Ascending aorta (tissue), 2 donors: Measurements from ENCODE around the gene ANAPC7. TPM values are rescaled to one million over a fixed set of nuclear protein-coding genes. Genes with fewer than 3 reads are reported as not detected.
"Not testable (repeated sequence)": the region's sequence is repeated elsewhere in the genome, so short reads cannot be mapped to it uniquely, and the experiment has no call there.

ENCODE experiments used
- DNase-seq, 2 donors: peaks; one replicate each; pipeline ENCODE4 v3.0.0-alpha.2; 2019; ENCODE audit warnings: low spot score in 2 of 2
- H3K27ac ChIP-seq, 2 donors: fragments of 200-600 bp; sonication (generic); one replicate each; pipeline ENCODE4 v1.5.1; 2016 to 2017; ENCODE audit warnings: mild to moderate bottlenecking in 1 of 2
- H3K27me3 ChIP-seq: fragments of 200-600 bp; sonication (generic); one replicate; pipeline ENCODE4 v1.5.1; 2017
- H3K36me3 ChIP-seq, 2 donors: fragments of 200-600 bp; sonication (generic); one replicate each; pipeline ENCODE4 v1.5.1; 2016
- H3K4me1 ChIP-seq, 2 donors: fragments of 200-600 bp; sonication (generic); one replicate each; pipeline ENCODE4 v1.5.1; 2016 to 2017; ENCODE audit warnings: mild to moderate bottlenecking in 1 of 2
- H3K4me3 ChIP-seq, 2 donors: fragments of 200-600 bp; sonication (generic); one replicate each; pipeline ENCODE4 v1.5.1; 2016 to 2017; ENCODE audit warnings: mild to moderate bottlenecking in 1 of 2
- H3K9me3 ChIP-seq, 2 donors: fragments of 200-600 bp; sonication (generic); one replicate each; pipeline ENCODE4 v1.5.1; 2016
- CTCF ChIP-seq, 3 experiments: fragments of 200-600 bp in 2 of 3; fragments of 450-650 bp in 1 of 3; sonication (generic) in 2 of 3; IDR thresholded peaks; one replicate each; pipeline ENCODE4 v1.5.1; 2016 to 2019; ENCODE audit warnings: antibody characterized with exemption in 3 of 3, mild to moderate bottlenecking in 1 of 3, moderate library complexity in 1 of 3
- intact Hi-C: fragments of 100-400 bp; cut with DNase I; formaldehyde crosslinking; loops from one replicate; pipeline ENCODE4 v1.15.1; 2023
- total RNA-seq: library from RNA; depleted of rRNA; stranded (reverse); fragments of >200 nt; gene quantifications from one replicate; pipeline ENCODE4 v1.1.0, GENCODE V29; 2016

The ANAPC7 gene
- total RNA-seq, 1 donor from 2014 or later, result 34.7 TPM

- Histone ChIP-seq H3K27me3 (no peaks in the 10 kb centered on the region), H3K27ac (peak overlapping the region; percentile 83 to 85), H3K9me3 (no peaks in the 10 kb centered on the region), H3K4me1 (peaks cover 0 to 15% of the 10 kb centered on the region in 2 donors), H3K4me3 (no peak overlapping the region), H3K36me3 (peaks cover 34 to 62% of the 10 kb centered on the region in 2 donors)
- DNase-seq, result no peak
- no peak for TF ChIP-seq CTCF (IDR thresholded peaks at IDR 0.05)
- intact Hi-C loops, result no loop called here
These were observed 23.9 kb downstream of the ANAPC7 start for GRCh38 chr12:110379631-110380030.

GRCh38 chr12:110379197-110379596 lies 24.3 kb downstream of the ANAPC7 start:
- peaks cover 34 to 63% of the 10 kb centered on the region in 2 donors for H3K36me3 ChIP-seq
- H3K9me3 ChIP-seq, result no peaks in the 10 kb centered on the region
- peak overlapping the region; percentile 83 to 85 for H3K27ac ChIP-seq
- intact Hi-C loops, result no loop called here
- no peak for DNase-seq
- TF ChIP-seq CTCF (IDR thresholded peaks at IDR 0.05), result no peak
- H3K4me1 ChIP-seq, result peaks cover 0 to 18% of the 10 kb centered on the region in 2 donors
- H3K27me3 ChIP-seq, result no peaks in the 10 kb centered on the region
- no peak overlapping the region for H3K4me3 ChIP-seq

DNA sequence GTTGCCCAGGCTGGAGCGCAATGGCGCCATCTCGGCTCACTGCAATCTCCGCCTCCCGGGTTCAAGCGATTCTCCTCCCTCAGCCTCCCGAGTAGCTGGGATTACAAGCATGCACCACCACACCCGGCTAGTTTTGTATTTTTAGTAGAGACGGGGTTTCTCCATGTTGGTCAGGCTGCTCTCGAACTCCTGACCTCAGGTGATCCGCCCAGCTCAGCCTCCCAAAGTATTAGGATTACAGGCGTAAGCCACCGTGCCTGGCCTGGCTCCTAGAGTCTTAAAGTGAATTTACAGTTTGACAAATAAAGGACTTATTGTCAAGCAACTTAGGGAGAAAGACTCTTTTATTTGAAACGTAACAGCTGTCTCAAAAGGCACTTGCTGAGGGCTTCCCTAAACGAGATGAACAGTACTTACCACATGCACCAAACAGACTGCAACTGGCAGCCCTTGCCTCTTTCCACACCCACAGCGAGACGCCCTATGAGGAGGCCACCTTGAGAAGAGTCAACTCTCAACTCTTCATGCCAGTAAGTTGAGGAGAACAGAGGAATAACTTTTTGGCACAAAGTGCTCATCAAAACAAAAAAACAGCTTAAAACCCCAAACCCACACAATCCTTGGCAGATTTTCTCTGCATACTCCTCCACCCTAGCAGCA lies 25.2 kb downstream of the ANAPC7 start:
- H3K4me3 ChIP-seq, H3K9me3 ChIP-seq, intact Hi-C loops, H3K27me3 ChIP-seq, DNase-seq: not testable (repeated sequence)
- Histone ChIP-seq H3K4me1 (peaks cover 0 to 28% of the 10 kb centered on the region in 2 donors), H3K36me3 (peaks cover 34 to 70% of the 10 kb centered on the region in 2 donors), H3K27ac (peak overlapping the region; percentile 83 to 85)

DNA sequence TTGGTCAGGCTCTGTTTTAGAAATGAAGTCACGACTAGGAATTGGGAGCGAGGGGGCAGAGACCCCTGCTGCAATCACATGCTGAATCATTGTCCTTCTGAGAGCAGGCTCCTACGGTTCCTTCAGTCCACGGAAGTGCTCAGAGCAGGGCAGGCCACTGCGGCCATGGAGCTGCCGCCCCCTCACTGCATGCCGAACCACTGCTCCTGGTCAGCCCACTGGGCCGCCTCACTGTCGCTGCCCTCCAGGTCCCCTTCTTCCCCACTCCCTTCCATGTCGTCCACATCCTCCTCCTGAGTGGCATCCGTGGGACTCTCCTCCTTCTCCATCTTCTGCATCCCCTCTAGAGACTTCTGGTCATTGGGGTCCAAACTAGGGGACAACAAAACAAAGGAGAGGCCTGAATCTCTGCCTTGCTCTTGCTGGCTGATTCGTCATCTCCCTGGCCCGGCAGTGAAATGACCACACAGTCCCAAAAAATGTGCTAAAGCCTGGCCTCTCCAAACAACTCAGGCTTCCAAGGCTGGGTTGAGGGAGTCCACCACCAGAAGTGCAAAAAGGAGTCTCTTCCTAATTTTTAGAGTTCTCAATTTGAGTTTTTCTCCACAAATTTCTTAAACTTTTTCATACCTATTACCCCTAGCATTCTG lies 29.4 kb downstream of the ANAPC7 start:
- Histone ChIP-seq H3K4me1 (peaks cover 0 to 43% of the 10 kb centered on the region in 2 donors), H3K4me3 (no peak overlapping the region), H3K36me3 (peaks cover 16 to 40% of the 10 kb centered on the region in 2 donors), H3K27ac (peak overlapping the region; percentile 64 to 78), H3K27me3 (no peaks in the 10 kb centered on the region), H3K9me3 (no peaks in the 10 kb centered on the region)
- intact Hi-C loops, result loop anchor here (5.0 kb wide), 1 partner anchor 92 kb away; the partner anchor contains the start of gene ATP2A2
- TF ChIP-seq CTCF (IDR thresholded peaks at IDR 0.05), result no peak
- DNase-seq, result no peak

GRCh38 chr12:110373425-110373824 lies 30.1 kb downstream of the ANAPC7 start:
- no peak for TF ChIP-seq CTCF (IDR thresholded peaks at IDR 0.05)
- H3K36me3 ChIP-seq, result peaks cover 16 to 40% of the 10 kb centered on the region in 2 donors
- no peaks in the 10 kb centered on the region for H3K27me3 ChIP-seq
- DNase-seq, result no peak
- no peak overlapping the region for H3K4me3 ChIP-seq
- intact Hi-C loops, result loop anchor here (5.0 kb wide), 1 partner anchor 91 kb away; the partner anchor contains the start of gene ATP2A2
- peaks cover 0 to 44% of the 10 kb centered on the region in 2 donors for H3K4me1 ChIP-seq
- no peaks in the 10 kb centered on the region for H3K9me3 ChIP-seq
- peak overlapping the region; percentile 64 to 78 for H3K27ac ChIP-seq

DNA sequence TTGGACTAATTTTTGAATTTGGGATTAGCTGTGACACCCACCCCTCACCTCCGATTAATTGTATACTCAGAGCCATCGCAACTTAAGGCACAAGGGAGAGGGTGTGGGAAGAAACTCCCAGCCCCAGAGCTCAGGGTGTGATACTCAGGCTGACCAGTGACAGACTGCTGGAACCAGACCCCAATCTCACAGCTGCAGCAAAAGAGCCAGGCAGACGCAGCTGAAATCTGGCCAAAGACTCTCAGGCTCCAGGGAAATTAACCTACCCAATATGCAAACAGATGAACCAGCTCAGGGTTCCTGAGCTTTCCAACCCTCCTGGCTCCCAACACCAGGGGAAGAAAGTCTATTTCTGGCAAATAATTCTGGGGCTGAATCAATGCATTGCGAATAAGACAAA lies 30.5 kb downstream of the ANAPC7 start:
- Histone ChIP-seq H3K4me1 (peaks cover 0 to 45% of the 10 kb centered on the region in 2 donors), H3K4me3 (no peak overlapping the region), H3K9me3 (no peaks in the 10 kb centered on the region), H3K27me3 (no peaks in the 10 kb centered on the region), H3K27ac (peak overlapping the region; percentile 64 to 78), H3K36me3 (peaks cover 16 to 37% of the 10 kb centered on the region in 2 donors)
- TF ChIP-seq CTCF (IDR thresholded peaks at IDR 0.05), result no peak
- intact Hi-C loops, result loop anchor here (5.0 kb wide), 1 partner anchor 91 kb away; the partner anchor contains the start of gene ATP2A2
- no peak for DNase-seq
